WI38 (cell line): Measurements from ENCODE around the gene MPV17L2.

Experiments
- H3K4me3 ChIP-seq: 2 replicates; pipeline ENCODE4 v1.5.1; 2011; ENCODE audit warnings: low read depth, mild to moderate bottlenecking, control low read depth, low read length
- CTCF ChIP-seq: IDR thresholded peaks from 2 replicates; pipeline ENCODE4 v1.5.1; 2012; ENCODE audit warnings: low read depth, mild to moderate bottlenecking, control low read depth, low read length

Gene MPV17L2

GRCh38 chr19:18218600-18218999, 25.6 kb downstream of the MPV17L2 start:
- TF ChIP-seq CTCF, result no peak
- no peak overlapping the region for H3K4me3 ChIP-seq

DNA sequence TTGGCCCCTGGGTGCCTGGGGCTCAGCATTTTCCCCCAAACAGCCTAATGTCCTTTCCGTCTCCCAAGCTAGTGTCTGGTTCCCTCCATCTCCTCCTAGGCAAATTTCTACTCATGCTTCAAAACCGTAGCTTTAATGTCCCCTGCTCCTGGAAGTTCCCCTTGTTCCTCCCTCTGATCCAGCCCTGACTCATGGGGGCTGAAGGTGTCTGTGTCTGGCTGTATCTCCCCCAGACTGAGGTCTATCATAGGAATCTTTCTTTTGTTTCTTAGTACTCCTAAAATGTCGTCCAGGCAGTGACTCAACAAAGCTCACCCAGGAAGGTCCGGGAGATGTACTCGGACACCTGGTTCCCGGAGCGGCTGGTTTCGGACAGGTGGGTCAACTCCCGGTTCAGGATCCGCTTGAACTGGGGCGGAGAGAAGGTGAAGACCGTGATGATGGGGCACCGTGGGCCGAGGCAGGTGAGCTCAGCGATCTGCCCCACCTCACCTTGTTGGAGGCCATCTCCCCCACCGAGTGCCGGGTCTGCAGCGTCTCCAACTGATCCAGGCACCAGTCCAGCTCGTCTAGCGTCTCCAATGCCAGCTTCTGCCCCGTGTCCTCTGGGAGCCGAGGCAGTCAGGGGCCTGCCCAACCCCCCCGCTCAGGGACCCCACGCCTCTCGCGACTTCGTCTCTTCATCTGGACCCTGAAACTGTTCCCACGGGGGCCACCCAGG, 27.1 kb downstream of the MPV17L2 start:
- no peak overlapping the region for H3K4me3 ChIP-seq
- TF ChIP-seq CTCF, result no peak

GRCh38 chr19:18220632-18221275, 27.7 kb downstream of the MPV17L2 start:
- no peak overlapping the region for H3K4me3 ChIP-seq
- no peak for TF ChIP-seq CTCF

GRCh38 chr19:18221815-18222725, 29.1 kb downstream of the MPV17L2 start:
- no peak overlapping the region for H3K4me3 ChIP-seq
- no peak for TF ChIP-seq CTCF

- no peak for TF ChIP-seq CTCF
- peak overlapping the region; percentile 53 for H3K4me3 ChIP-seq
Measured at GRCh38 chr19:18223860-18224524, 31.0 kb downstream of the MPV17L2 start.

DNA sequence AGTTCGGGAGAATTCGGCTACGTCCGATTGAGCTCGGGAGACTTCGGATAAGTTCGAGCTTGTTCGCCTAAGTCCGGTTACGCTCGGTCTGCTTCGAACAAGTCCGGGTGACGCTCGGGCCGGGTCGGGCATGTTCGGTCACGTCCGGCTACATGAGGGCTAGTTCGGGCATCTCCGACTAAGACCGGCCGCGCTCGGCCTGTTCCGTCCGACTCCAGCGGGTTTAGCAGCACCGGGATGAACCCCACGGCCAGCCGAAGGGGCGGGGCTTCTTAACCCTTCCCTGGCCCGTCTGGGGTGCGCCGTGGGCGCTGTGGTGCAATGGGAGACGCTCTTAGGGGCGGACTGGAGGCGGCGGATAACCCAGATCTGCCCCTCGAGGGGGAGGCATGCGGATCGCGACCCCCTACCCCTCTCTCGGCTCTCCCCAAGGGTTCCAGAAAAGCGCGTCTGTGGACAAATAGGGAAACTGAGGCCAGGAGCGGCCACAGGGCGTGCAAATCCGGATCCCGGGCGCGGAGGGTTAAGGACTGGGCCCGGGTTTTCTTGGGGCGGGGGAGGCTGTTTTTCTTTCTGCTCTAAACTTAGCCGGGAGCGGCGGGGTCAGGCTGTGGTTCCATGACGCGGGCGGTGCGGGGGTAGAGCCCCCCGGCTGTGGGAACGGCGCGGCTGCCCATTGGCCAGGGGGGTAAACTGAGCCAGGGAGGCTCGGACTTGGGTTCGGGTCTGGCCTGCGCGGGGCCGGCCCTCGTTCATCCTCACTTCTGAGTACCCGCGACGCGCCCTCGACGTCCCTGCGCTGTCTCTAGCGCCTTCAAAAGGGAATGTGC, 31.7 kb downstream of the MPV17L2 start:
- peak overlapping the region; percentile 53 for H3K4me3 ChIP-seq
- no peak for TF ChIP-seq CTCF
